Measurements from ENCODE around the gene MT1F. TPM values are rescaled to one million over a fixed set of nuclear protein-coding genes. Genes with fewer than 3 reads are reported as not detected.

Gene MT1F
- total and polyA plus RNA-seq, 2 donors (not counting 1 experiment from before 2014, with no cell fraction given): 4.3 to 5.3 TPM

DNA sequence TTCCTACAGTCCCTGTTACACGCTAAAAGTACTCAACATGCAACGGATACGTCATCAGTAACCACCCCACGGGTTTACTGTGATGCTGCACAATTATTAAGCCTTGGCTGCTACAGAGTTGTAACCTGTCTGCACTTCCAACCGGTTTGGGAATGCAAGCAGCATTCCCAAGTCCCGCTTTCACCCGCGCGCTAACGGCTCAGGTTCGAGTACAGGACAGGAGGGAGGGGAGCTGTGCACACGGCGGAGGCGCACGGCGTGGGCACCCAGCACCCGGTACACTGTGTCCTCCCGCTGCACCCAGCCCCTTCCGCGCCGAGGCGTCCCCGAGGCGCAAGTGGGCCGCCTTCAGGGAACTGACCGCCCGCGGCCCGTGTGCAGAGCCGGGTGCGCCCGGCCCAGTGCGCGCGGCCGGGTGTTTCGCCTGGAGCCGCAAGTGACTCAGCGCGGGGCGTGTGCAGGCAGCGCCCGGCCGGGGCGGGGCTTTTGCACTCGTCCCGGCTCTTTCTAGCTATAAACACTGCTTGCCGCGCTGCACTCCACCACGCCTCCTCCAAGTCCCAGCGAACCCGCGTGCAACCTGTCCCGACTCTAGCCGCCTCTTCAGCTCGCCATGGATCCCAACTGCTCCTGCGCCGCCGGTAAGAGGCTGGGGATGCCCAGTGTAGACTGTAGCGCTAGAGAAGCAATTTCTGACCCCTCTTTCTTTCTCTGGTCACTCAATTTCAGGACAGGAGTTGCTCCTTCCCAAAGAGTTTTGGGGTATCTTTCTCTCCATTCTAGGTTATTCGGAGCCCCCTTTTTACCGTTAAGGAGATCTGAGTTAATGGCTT is 49.5 kb upstream of the MT1F start, which contains the start of gene MT2A:
MT2A (plus strand) TSS at position 542 of the 833 bp plus-strand sequence; CDS start at position 614, 72 bp downstream.
- H3K27me3 ChIP-seq (replicated peaks in 1 of 4; ENCODE audit: control extremely low read depth in 1 of 4, control insufficient read depth in 3 of 4, insufficient read depth in 4 of 4, low read length in 3 of 4): no peaks in the 10 kb centered on the region
- H2AFZ ChIP-seq (ENCODE audit: insufficient read depth, low read depth, low read length, poor library complexity, severe bottlenecking): peak within 1 kb of the TSS; percentile 77
- intact Hi-C loops (cut with micrococcal nuclease): loop anchor here (1.0 to 10.0 kb wide), 10 partner anchors 23 to 637 kb away; partner anchors contain the start of genes ARL2BP, MT1F and MT1X
- peak within 1 kb of the TSS in 1 of 2 donors; percentile 12 for H3K27ac ChIP-seq (ENCODE audit: low read length in 2 of 2)
- H3K4me2 ChIP-seq (replicated peaks; ENCODE audit: low read depth, low read length, poor library complexity, severe bottlenecking): peak within 1 kb of the TSS; percentile 86
- DNase-seq (peak; percentile 85), ATAC-seq (ENCODE audit: low read depth) (peak; percentile 87)
- no peaks in the 10 kb centered on the region for H3K36me3 ChIP-seq (replicated peaks in 1 of 2; ENCODE audit: control extremely low read depth in 1 of 2, control insufficient read depth in 1 of 2, extremely low read depth in 1 of 2, insufficient read depth in 2 of 2, low read length in 1 of 2)
- TF ChIP-seq CTCF (IDR thresholded peaks at IDR 0.05): no peak
- TF ChIP-seq EZH2 (IDR thresholded peaks at IDR 0.05; ENCODE audit: borderline replicate concordance, insufficient read depth, low read depth, low read length, poor library complexity, severe bottlenecking): no peak
- Mint-ChIP-seq H3K4me3 (peak within 1 kb of the TSS; percentile 97), H3K4me1 (peaks cover 37% of the 10 kb centered on the region), H3K27me3 (peaks cover 4% of the 10 kb centered on the region), H3K27ac (peak within 1 kb of the TSS; percentile 88), H3K9me3 (ENCODE audit: insufficient read depth) (no peaks in the 10 kb centered on the region)
- H3K79me2 ChIP-seq (ENCODE audit: control insufficient read depth, insufficient read depth, low read length): no peaks in the 10 kb centered on the region
- 10% methylated on average over 62 of the region's 62 CpGs for WGBS (ENCODE audit: insufficient coverage)
- H4K20me1 ChIP-seq (ENCODE audit: control insufficient read depth, insufficient read depth, low read length, poor library complexity, severe bottlenecking): no peaks in the 10 kb centered on the region
- peaks cover 21 to 41% of the 10 kb centered on the region in 2 donors for H3K4me1 ChIP-seq (ENCODE audit: control insufficient read depth in 2 of 2, insufficient read depth in 2 of 2, low read length in 2 of 2)
- H3K9ac ChIP-seq (ENCODE audit: low read length): peak within 1 kb of the TSS; percentile 66
- H3K4me3 ChIP-seq (ENCODE audit: control extremely low read depth in 1 of 5, extremely low read depth in 1 of 5, insufficient read depth in 1 of 5, low read depth in 2 of 5, low read length in 4 of 5): peak within 1 kb of the TSS; percentile 60 to 77 (median 73)
- ChIA-PET CTCF (interaction anchor here (1.0 to 2.2 kb wide), 4 partner anchors 22 to 290 kb away, joined by 3 to 18 read pairs (median 6); no protein-coding TSS in a partner anchor), POLR2A (interaction anchor here (1.0 to 1.3 kb wide), 2 partner anchors 35 to 120 kb away, joined by 3 to 4 read pairs; no protein-coding TSS in a partner anchor)
- H3K9me3 ChIP-seq (ENCODE audit: control extremely low read depth in 1 of 3, control insufficient read depth in 2 of 3, insufficient read depth in 1 of 3, low read length in 2 of 3): no peaks in the 10 kb centered on the region
